GM23338 (cell line): Measurements from ENCODE around the gene ALMS1. TPM values are rescaled to one million over a fixed set of nuclear protein-coding genes. Genes with fewer than 3 reads are reported as not detected.

Source experiments
- ATAC-seq: fragments of 200-7000 bp; cut with Tn5 transposase; 3 replicates; pipeline ENCODE4 v1.9.1; 2020
- DNase-seq: peaks from one replicate; pipeline ENCODE4 v3.0.0-alpha.2; 2015; ENCODE audit warnings: low spot score
- H2AFZ ChIP-seq: fragments of 200-600 bp; sonication (generic); 2 replicates; pipeline ENCODE4 v1.8.0; 2016; ENCODE audit warnings: antibody characterized with exemption, mild to moderate bottlenecking, moderate library complexity
- H3F3A ChIP-seq: fragments of 200-600 bp; sonication (generic); replicated peaks from 2 replicates; pipeline ENCODE4 v1.8.0; 2017; ENCODE audit warnings: antibody characterized with exemption, mixed run types, low read depth
- H3K27ac ChIP-seq: fragments of 200-600 bp; sonication (generic); 2 replicates; pipeline ENCODE4 v1.6.1; 2016; ENCODE audit warnings: low read depth
- H3K27me3 ChIP-seq: fragments of 200-600 bp; sonication (generic); 2 replicates; pipeline ENCODE4 v1.8.0; 2016; ENCODE audit warnings: mild to moderate bottlenecking, mixed run types, moderate library complexity; ENCODE audit not compliant: insufficient read depth
- H3K36me3 ChIP-seq: fragments of 200-600 bp; sonication (generic); 2 replicates; pipeline ENCODE4 v1.8.0; 2016; ENCODE audit warnings: mild to moderate bottlenecking; ENCODE audit not compliant: insufficient read depth
- H3K4me1 ChIP-seq: fragments of 200-600 bp; sonication (generic); 2 replicates; pipeline ENCODE4 v1.8.0; 2016; ENCODE audit warnings: mild to moderate bottlenecking, moderate library complexity; ENCODE audit not compliant: insufficient read depth
- H3K4me2 ChIP-seq: fragments of 200-600 bp; sonication (generic); 2 replicates; pipeline ENCODE4 v1.7.1; 2017; ENCODE audit warnings: mixed run types
- H3K4me3 ChIP-seq: fragments of 200-600 bp; sonication (generic); 2 replicates; pipeline ENCODE4 v1.6.1; 2016; ENCODE audit warnings: mixed run types
- H3K79me2 ChIP-seq: fragments of 200-600 bp; sonication (generic); replicated peaks from 2 replicates; pipeline ENCODE4 v1.8.0; 2017; ENCODE audit warnings: mild to moderate bottlenecking; ENCODE audit not compliant: insufficient read depth
- H3K9me2 ChIP-seq: fragments of 200-600 bp; sonication (generic); 2 replicates; pipeline ENCODE4 v1.8.0; 2017; ENCODE audit not compliant: insufficient read depth
- H4K20me1 ChIP-seq: fragments of 200-600 bp; sonication (generic); replicated peaks from 2 replicates; pipeline ENCODE4 v1.8.0; 2017; ENCODE audit warnings: mild to moderate bottlenecking; ENCODE audit not compliant: insufficient read depth
- H3K27ac Mint-ChIP-seq: 2 replicates; pipeline ENCODE4 v1.8.0; 2020; ENCODE audit warnings: inconsistent platforms, mild to moderate bottlenecking, moderate library complexity, mixed read lengths
- H3K27me3 Mint-ChIP-seq: 3 replicates; pipeline ENCODE4 v1.8.0; 2022; ENCODE audit warnings: low read depth, mild to moderate bottlenecking, moderate library complexity, mixed read lengths, inconsistent platforms; ENCODE audit not compliant: insufficient read depth, poor library complexity
- H3K36me3 Mint-ChIP-seq: 3 replicates; pipeline ENCODE4 v1.8.0; 2021; ENCODE audit warnings: low read depth, mild to moderate bottlenecking, inconsistent platforms, moderate library complexity, mixed read lengths
- H3K4me1 Mint-ChIP-seq: 3 replicates; pipeline ENCODE4 v1.8.0; 2020; ENCODE audit warnings: mild to moderate bottlenecking, inconsistent platforms, mixed read lengths
- H3K4me3 Mint-ChIP-seq: 3 replicates; pipeline ENCODE4 v1.8.0; 2021; ENCODE audit warnings: moderate library complexity, mild to moderate bottlenecking, inconsistent platforms, mixed read lengths
- H3K9me3 Mint-ChIP-seq: 3 replicates; pipeline ENCODE4 v1.8.0; 2020; ENCODE audit warnings: moderate library complexity, mild to moderate bottlenecking, inconsistent platforms, mixed read lengths
- CREB1 ChIP-seq: fragments of 250-450 bp; sonication (Bioruptor Pico); IDR thresholded peaks from 2 replicates; pipeline ENCODE4 v1.5.0; 2020; ENCODE audit warnings: low read depth, mild to moderate bottlenecking, moderate library complexity
- CTCF ChIP-seq, 2 experiments: fragments of 200-600 bp in 1 of 2; sonication (generic) in 1 of 2; conservative IDR thresholded peaks; 2 replicates each; pipeline versions ENCODE4 v1.5.1 to v1.6.1; 2016 to 2017; ENCODE audit warnings: antibody characterized with exemption in 2 of 2, low read depth in 2 of 2, mild to moderate bottlenecking in 2 of 2, moderate library complexity in 1 of 2
- ETS1 ChIP-seq: IDR thresholded peaks from 2 replicates; pipeline ENCODE4 v1.6.1; 2016; ENCODE audit warnings: antibody characterized with exemption
- EZH2 ChIP-seq: fragments of 200-600 bp; sonication (generic); IDR thresholded peaks from one replicate; pipeline ENCODE4 v1.8.0; 2017; ENCODE audit warnings: antibody characterized with exemption, mild to moderate bottlenecking, low read depth; ENCODE audit not compliant: unreplicated experiment
- EZH2phosphoT487 ChIP-seq: fragments of 200-600 bp; sonication (generic); IDR thresholded peaks from one replicate; pipeline ENCODE4 v1.8.1; 2018; ENCODE audit warnings: antibody characterized with exemption; ENCODE audit not compliant: unreplicated experiment
- JUNB ChIP-seq: IDR thresholded peaks from one replicate; pipeline ENCODE4 v1.6.1; 2016; ENCODE audit warnings: antibody characterized with exemption; ENCODE audit not compliant: unreplicated experiment
- NANOG ChIP-seq: IDR thresholded peaks from 2 replicates; pipeline ENCODE4 v1.6.1; 2016; ENCODE audit warnings: antibody characterized with exemption, borderline replicate concordance
- POLR2AphosphoS5 ChIP-seq: IDR thresholded peaks from 2 replicates; pipeline ENCODE4 v1.6.1; 2016; ENCODE audit warnings: antibody characterized with exemption, low read depth
- STAT1 ChIP-seq: IDR thresholded peaks from one replicate; pipeline ENCODE4 v1.6.1; 2016; ENCODE audit warnings: antibody characterized with exemption; ENCODE audit not compliant: unreplicated experiment
- ZNF114 ChIP-seq: fragments of 250-450 bp; sonication (Bioruptor Pico); IDR thresholded peaks from 2 replicates; pipeline ENCODE4 v1.5.0; 2020; ENCODE audit warnings: mild to moderate bottlenecking, moderate library complexity
- ZNF331 ChIP-seq: fragments of 250-450 bp; sonication (Bioruptor Pico); IDR thresholded peaks from 2 replicates; pipeline ENCODE4 v1.5.0; 2020; ENCODE audit warnings: low read depth, mild to moderate bottlenecking, moderate library complexity
- polyA plus RNA-seq: library from polyadenylated mRNA; unstranded; fragments of >200 nt; fragmentation: Nextera tagmentation; extraction: Ambion mirVana; gene quantifications from 2 replicates; pipeline ENCODE4 v1.2.1, GENCODE V29; 2016
- total RNA-seq: library from RNA; depleted of rRNA; stranded (reverse); fragments of >200 nt; shearing (Covaris generic); gene quantifications from 2 replicates; pipeline ENCODE4 v1.2.3, GENCODE V29; 2014
- TF ChIP-seq, protein P1 (sequence below): IDR thresholded peaks from one replicate; pipeline ENCODE4 v1.6.1; 2018; ENCODE audit warnings: antibody characterized with exemption; ENCODE audit not compliant: unreplicated experiment

Gene ALMS1
- total and polyA plus RNA-seq, 2 experiments from 2014 or later: 38.8 to 65.7 TPM

DNA sequence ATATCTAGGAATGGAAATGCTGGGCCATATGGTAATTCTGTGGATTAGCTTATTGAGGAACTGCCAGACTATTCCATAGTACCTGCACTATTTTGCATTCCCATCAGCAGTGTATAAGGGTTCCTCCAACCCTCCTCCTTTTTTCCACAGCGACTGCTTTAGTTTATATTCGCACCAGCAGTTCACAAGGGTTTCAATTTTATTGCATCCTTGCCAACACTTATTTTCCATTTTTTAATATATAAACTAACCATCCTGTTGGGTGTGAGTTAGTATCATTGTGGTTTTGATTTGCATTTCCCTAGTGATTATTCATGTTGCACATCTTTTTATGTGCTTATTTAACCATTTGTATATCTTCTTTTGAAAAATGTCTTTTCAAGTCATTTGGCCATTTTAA, 189.6 kb downstream of the ALMS1 start (continued):
- TF ChIP-seq, protein P1, sequence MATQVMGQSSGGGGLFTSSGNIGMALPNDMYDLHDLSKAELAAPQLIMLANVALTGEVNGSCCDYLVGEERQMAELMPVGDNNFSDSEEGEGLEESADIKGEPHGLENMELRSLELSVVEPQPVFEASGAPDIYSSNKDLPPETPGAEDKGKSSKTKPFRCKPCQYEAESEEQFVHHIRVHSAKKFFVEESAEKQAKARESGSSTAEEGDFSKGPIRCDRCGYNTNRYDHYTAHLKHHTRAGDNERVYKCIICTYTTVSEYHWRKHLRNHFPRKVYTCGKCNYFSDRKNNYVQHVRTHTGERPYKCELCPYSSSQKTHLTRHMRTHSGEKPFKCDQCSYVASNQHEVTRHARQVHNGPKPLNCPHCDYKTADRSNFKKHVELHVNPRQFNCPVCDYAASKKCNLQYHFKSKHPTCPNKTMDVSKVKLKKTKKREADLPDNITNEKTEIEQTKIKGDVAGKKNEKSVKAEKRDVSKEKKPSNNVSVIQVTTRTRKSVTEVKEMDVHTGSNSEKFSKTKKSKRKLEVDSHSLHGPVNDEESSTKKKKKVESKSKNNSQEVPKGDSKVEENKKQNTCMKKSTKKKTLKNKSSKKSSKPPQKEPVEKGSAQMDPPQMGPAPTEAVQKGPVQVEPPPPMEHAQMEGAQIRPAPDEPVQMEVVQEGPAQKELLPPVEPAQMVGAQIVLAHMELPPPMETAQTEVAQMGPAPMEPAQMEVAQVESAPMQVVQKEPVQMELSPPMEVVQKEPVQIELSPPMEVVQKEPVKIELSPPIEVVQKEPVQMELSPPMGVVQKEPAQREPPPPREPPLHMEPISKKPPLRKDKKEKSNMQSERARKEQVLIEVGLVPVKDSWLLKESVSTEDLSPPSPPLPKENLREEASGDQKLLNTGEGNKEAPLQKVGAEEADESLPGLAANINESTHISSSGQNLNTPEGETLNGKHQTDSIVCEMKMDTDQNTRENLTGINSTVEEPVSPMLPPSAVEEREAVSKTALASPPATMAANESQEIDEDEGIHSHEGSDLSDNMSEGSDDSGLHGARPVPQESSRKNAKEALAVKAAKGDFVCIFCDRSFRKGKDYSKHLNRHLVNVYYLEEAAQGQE: no peak
- TF ChIP-seq STAT1: no peak
- no peak for TF ChIP-seq NANOG

DNA sequence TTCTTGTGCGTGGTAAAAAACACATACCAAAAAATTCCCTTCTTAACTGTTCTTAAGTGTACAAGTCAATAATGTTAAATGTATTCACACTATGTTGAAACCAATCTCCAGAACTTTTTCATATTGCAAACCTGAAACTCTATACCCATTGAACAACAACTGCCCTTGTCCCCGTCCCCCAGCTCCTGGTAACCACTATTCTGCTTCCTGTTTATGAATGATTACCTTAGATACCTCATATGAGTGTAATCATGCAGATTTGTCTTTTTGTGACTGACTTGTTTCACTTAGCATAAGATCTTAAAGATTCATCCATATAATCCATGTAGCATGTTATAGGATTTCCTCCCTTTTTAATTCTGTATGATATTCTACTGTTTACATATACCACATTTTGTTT, 196.7 kb downstream of the ALMS1 start:
- no peak overlapping the region for H3K27ac Mint-ChIP-seq
- no peak for DNase-seq
- no peak overlapping the region for H3K27ac ChIP-seq
- H3K4me1 ChIP-seq: no peaks in the 10 kb centered on the region
- H3K4me1 Mint-ChIP-seq: no peaks in the 10 kb centered on the region
- H3K27me3 Mint-ChIP-seq: no peaks in the 10 kb centered on the region
- H3K9me2 ChIP-seq: no peaks in the 10 kb centered on the region
- no peaks in the 10 kb centered on the region for H3K27me3 ChIP-seq
- H3K9me3 Mint-ChIP-seq: peaks cover 13% of the 10 kb centered on the region
- H3K4me3 Mint-ChIP-seq: no peak overlapping the region
- no peak for ATAC-seq
- H2AFZ ChIP-seq: no peak overlapping the region
- no peaks in the 10 kb centered on the region for H4K20me1 ChIP-seq
- H3K36me3 Mint-ChIP-seq: peaks cover 18% of the 10 kb centered on the region; the same call in 2 of the 3 replicates
- no peaks in the 10 kb centered on the region for H3F3A ChIP-seq
- no peaks in the 10 kb centered on the region for H3K36me3 ChIP-seq
- no peak overlapping the region for H3K4me3 ChIP-seq
- H3K79me2 ChIP-seq: 0 out of 2 replicates have a peak, but pooled peaks cover 6% of the 10 kb centered on the region
- H3K4me2 ChIP-seq: no peak overlapping the region
- TF ChIP-seq JUNB (no peak), CTCF (conservative IDR thresholded peaks at IDR 0.05; ENCODE audit: low read depth in 2 of 2) (no peak), ZNF331 (no peak), ZNF114 (CRISPR knock-in tag) (no peak), EZH2 (no peak), STAT1 (no peak), POLR2AphosphoS5 (no peak), EZH2phosphoT487 (no peak), ETS1 (no peak), NANOG (no peak), CREB1 (CRISPR knock-in tag) (no peak)
- TF ChIP-seq, protein P1: no peak
